ENCODE measurements around the gene MEF2C.

DNA sequence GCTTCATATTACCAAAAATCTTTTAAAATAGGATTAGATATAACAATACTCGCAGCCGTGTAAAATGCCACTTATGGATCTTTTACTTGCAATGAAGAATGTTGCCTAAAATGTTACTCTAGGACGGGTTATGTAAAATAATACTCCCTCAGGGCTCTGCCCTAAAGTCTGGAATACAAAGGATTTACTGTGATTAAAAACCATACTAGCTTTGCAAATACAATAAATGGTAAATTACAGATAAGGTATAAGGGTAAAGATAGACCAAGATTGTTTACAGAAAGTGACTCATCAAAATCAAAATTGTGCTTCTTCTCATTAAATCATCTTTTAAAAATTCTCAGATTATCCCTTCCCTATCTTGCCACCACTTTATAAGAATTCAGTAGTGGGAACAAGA is 163.6 kb downstream of the MEF2C start:
- TF ChIP-seq, protein P1, sequence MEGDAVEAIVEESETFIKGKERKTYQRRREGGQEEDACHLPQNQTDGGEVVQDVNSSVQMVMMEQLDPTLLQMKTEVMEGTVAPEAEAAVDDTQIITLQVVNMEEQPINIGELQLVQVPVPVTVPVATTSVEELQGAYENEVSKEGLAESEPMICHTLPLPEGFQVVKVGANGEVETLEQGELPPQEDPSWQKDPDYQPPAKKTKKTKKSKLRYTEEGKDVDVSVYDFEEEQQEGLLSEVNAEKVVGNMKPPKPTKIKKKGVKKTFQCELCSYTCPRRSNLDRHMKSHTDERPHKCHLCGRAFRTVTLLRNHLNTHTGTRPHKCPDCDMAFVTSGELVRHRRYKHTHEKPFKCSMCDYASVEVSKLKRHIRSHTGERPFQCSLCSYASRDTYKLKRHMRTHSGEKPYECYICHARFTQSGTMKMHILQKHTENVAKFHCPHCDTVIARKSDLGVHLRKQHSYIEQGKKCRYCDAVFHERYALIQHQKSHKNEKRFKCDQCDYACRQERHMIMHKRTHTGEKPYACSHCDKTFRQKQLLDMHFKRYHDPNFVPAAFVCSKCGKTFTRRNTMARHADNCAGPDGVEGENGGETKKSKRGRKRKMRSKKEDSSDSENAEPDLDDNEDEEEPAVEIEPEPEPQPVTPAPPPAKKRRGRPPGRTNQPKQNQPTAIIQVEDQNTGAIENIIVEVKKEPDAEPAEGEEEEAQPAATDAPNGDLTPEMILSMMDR (IDR thresholded peaks at IDR 0.05): no peak
- no peak for TF ChIP-seq SIN3A (IDR thresholded peaks at IDR 0.05; ENCODE audit: borderline replicate concordance, insufficient read depth, low read depth, low read length)
- TF ChIP-seq POLR2AphosphoS5 (IDR thresholded peaks at IDR 0.05; ENCODE audit: low read depth, low read length): no peak
